HepG2 (cell line): ENCODE measurements around the gene ABHD6. TPM values are rescaled to one million over a fixed set of nuclear protein-coding genes. Genes with fewer than 3 reads are reported as not detected.
A peak's percentile ranks its signal among the peaks of the same experiment; 100 is the strongest.

ENCODE experiments used
- GPN1 ChIP-seq: sonication (generic); formaldehyde crosslinking; IDR thresholded peaks from 2 replicates; pipeline ENCODE4 v1.5.1; 2020; ENCODE audit warnings: missing genetic modification reagents, borderline replicate concordance
- HMGA1 ChIP-seq: sonication (generic); formaldehyde crosslinking; conservative IDR thresholded peaks from 2 replicates; pipeline ENCODE4 v1.4.0; 2020; ENCODE audit warnings: missing genetic modification reagents
- HNF4A ChIP-seq: sonication (generic); formaldehyde crosslinking; IDR thresholded peaks from 2 replicates; pipeline ENCODE4 v1.4.0; 2020; ENCODE audit warnings: missing genetic modification reagents
- HOXA5 ChIP-seq: sonication (generic); formaldehyde crosslinking; IDR thresholded peaks from 2 replicates; pipeline ENCODE4 v1.4.0; 2020; ENCODE audit warnings: missing genetic modification reagents
- KDM5B ChIP-seq: sonication (generic); formaldehyde crosslinking; IDR thresholded peaks from 2 replicates; pipeline ENCODE4 v1.4.0; 2020; ENCODE audit warnings: missing genetic modification reagents, mild to moderate bottlenecking, borderline replicate concordance
- KLF15 ChIP-seq: sonication (generic); formaldehyde crosslinking; IDR thresholded peaks from 2 replicates; pipeline ENCODE4 v1.8.1; 2023; ENCODE audit warnings: borderline replicate concordance, mild to moderate bottlenecking, inconsistent platforms, missing genetic modification reagents, mixed read lengths
- MBNL3 ChIP-seq: fragments of 250-450 bp; sonication (Bioruptor Pico); conservative IDR thresholded peaks from 2 replicates; pipeline ENCODE4 v1.8.0; 2022; ENCODE audit warnings: mild to moderate bottlenecking, inconsistent platforms
- RNF2 ChIP-seq: fragments of 450-650 bp; conservative IDR thresholded peaks from 2 replicates; pipeline ENCODE4 v1.6.1; 2016; ENCODE audit warnings: low read depth
- SMARCE1 ChIP-seq: fragments of 450-650 bp; IDR thresholded peaks from 2 replicates; pipeline ENCODE4 v1.6.1; 2017; ENCODE audit warnings: borderline replicate concordance
- YEATS2 ChIP-seq: sonication (generic); formaldehyde crosslinking; IDR thresholded peaks from 2 replicates; pipeline ENCODE4 v1.4.0; 2020; ENCODE audit warnings: missing genetic modification reagents, borderline replicate concordance
- ZNF180 ChIP-seq: sonication (generic); formaldehyde crosslinking; IDR thresholded peaks from 2 replicates; pipeline ENCODE4 v1.4.0; 2020; ENCODE audit warnings: low read depth, missing genetic modification reagents, borderline replicate concordance
- ZNF292 ChIP-seq: sonication (generic); formaldehyde crosslinking; IDR thresholded peaks from 2 replicates; pipeline ENCODE4 v1.8.1; 2022; ENCODE audit warnings: mild to moderate bottlenecking, low read depth, missing genetic modification reagents, borderline replicate concordance
- ZNF615 ChIP-seq: sonication (generic); formaldehyde crosslinking; IDR thresholded peaks from 2 replicates; pipeline ENCODE4 v1.5.0; 2020; ENCODE audit warnings: mild to moderate bottlenecking, missing genetic modification reagents, borderline replicate concordance
- ZNF781 ChIP-seq: sonication (generic); formaldehyde crosslinking; IDR thresholded peaks from 2 replicates; pipeline ENCODE4 v1.5.1; 2020; ENCODE audit warnings: borderline replicate concordance, mild to moderate bottlenecking, missing genetic modification reagents; ENCODE audit errors: not compliant biosample characterization
- polyA plus RNA-seq, 8 experiments: library from polyadenylated mRNA; depleted of rRNA in 3 of 8; stranded (reverse) in 7 of 8; unstranded in 1 of 8; fragments of >200 nt; fragmentation: Illumina TruSeq in 4 of 8; extraction: Trizol in 4 of 8; gene quantifications; 2 replicates each; pipeline versions ENCODE4 v1.2.1 to v1.2.3, GENCODE V29; 2011 to 2016; ENCODE audit warnings: low read depth in 4 of 8, missing spikeins in 1 of 8, mixed read lengths in 1 of 8; ENCODE audit not compliant: insufficient read depth in 1 of 8
- total RNA-seq, 5 experiments: library from RNA; depleted of rRNA; stranded (reverse); fragments of >200 nt; fragmentation: Illumina TruSeq; extraction: Trizol; gene quantifications; 2 replicates each; pipeline ENCODE4 v1.2.3, GENCODE V29; 2016; ENCODE audit warnings: low read depth in 1 of 5
- TF ChIP-seq, protein P1 (sequence below): sonication (generic); formaldehyde crosslinking; IDR thresholded peaks from 2 replicates; pipeline ENCODE4 v1.9.0; 2021; ENCODE audit warnings: mild to moderate bottlenecking, missing genetic modification reagents
- TF ChIP-seq, protein P2 (sequence below): conservative IDR thresholded peaks from 2 replicates; pipeline ENCODE4 v1.6.1; 2018; ENCODE audit warnings: missing genetic modification reagents
- TF ChIP-seq, protein P3 (sequence below): sonication (generic); formaldehyde crosslinking; IDR thresholded peaks from 2 replicates; pipeline ENCODE4 v1.4.0; 2020; ENCODE audit warnings: missing genetic modification reagents, low read depth, mild to moderate bottlenecking, borderline replicate concordance
- TF ChIP-seq, protein P4 (sequence below): sonication (generic); formaldehyde crosslinking; IDR thresholded peaks from 2 replicates; pipeline ENCODE4 v1.5.1; 2020; ENCODE audit warnings: mild to moderate bottlenecking, moderate library complexity, missing genetic modification reagents

ABHD6 gene
- total and polyA plus RNA-seq, 2 of the 13 experiments (the other 11 are each of a cell fraction or from before 2014, with no cell fraction given): 9.0 to 17.2 TPM

DNA sequence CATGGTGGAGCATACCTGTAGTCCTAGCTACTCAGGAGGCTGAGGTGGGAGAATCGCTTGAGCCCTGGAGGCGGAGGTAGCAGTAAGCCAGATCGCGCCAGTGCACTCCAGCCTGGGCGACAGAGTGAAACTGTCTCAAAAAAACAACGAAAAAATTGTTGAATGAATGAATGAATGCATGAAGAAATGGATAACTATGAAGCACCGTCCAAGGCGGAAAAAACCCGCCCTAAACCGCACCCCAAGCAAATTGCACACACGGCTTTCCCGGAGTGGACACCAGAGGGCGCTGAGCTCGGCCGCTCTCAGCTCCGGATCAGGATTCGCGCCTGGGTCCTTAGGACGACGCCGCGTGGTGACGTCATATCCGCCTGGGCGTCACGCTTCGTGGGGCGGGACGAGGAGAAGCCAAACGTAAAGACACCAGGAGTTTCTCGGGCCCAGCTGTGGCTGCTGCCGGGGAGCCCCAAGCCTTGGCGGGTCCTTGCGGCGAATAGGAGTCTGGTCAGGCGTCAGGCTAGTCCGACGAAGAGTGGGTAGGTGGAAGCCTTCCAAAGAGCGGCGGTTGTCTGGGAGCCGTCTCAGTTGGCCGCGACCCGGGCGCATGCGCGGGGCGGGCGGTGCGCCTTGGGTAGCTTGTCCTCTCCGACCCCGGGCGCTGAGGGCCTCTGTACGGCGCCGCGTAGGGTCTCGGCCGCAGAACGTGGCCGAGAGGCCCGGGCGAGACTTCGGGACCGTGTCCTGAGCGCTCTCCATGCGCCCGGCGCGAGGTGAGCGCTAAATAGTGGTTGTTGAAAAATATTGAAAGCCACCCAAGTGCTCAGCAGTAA, 68.5 kb downstream of the ABHD6 start, which contains the start of the genes HTD2 and RPP14 (continued):
- TF ChIP-seq, protein P1, sequence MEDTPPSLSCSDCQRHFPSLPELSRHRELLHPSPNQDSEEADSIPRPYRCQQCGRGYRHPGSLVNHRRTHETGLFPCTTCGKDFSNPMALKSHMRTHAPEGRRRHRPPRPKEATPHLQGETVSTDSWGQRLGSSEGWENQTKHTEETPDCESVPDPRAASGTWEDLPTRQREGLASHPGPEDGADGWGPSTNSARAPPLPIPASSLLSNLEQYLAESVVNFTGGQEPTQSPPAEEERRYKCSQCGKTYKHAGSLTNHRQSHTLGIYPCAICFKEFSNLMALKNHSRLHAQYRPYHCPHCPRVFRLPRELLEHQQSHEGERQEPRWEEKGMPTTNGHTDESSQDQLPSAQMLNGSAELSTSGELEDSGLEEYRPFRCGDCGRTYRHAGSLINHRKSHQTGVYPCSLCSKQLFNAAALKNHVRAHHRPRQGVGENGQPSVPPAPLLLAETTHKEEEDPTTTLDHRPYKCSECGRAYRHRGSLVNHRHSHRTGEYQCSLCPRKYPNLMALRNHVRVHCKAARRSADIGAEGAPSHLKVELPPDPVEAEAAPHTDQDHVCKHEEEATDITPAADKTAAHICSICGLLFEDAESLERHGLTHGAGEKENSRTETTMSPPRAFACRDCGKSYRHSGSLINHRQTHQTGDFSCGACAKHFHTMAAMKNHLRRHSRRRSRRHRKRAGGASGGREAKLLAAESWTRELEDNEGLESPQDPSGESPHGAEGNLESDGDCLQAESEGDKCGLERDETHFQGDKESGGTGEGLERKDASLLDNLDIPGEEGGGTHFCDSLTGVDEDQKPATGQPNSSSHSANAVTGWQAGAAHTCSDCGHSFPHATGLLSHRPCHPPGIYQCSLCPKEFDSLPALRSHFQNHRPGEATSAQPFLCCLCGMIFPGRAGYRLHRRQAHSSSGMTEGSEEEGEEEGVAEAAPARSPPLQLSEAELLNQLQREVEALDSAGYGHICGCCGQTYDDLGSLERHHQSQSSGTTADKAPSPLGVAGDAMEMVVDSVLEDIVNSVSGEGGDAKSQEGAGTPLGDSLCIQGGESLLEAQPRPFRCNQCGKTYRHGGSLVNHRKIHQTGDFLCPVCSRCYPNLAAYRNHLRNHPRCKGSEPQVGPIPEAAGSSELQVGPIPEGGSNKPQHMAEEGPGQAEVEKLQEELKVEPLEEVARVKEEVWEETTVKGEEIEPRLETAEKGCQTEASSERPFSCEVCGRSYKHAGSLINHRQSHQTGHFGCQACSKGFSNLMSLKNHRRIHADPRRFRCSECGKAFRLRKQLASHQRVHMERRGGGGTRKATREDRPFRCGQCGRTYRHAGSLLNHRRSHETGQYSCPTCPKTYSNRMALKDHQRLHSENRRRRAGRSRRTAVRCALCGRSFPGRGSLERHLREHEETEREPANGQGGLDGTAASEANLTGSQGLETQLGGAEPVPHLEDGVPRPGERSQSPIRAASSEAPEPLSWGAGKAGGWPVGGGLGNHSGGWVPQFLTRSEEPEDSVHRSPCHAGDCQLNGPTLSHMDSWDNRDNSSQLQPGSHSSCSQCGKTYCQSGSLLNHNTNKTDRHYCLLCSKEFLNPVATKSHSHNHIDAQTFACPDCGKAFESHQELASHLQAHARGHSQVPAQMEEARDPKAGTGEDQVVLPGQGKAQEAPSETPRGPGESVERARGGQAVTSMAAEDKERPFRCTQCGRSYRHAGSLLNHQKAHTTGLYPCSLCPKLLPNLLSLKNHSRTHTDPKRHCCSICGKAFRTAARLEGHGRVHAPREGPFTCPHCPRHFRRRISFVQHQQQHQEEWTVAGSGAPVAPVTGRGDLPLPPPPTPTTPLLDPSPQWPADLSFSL: no peak
- TF ChIP-seq HOXA5 (no peak), ZNF180 (CRISPR knock-in tag) (no peak), MBNL3 (CRISPR knock-in tag) (no peak), SMARCE1 (no peak), ZNF292 (CRISPR knock-in tag) (peak; percentile 68; the same call in 1 of the 2 replicates), ZNF615 (CRISPR knock-in tag) (0 out of 2 replicates have a peak, but pooled peaks have one; percentile 16), ZNF781 (no peak), RNF2 (0 out of 2 replicates have a peak, but pooled peaks have one; percentile 40), YEATS2 (CRISPR knock-in tag) (peak; percentile 99), GPN1 (CRISPR knock-in tag) (no peak), KDM5B (peak; percentile 87), HMGA1 (CRISPR knock-in tag) (no peak), HNF4A (CRISPR knock-in tag) (no peak; the same call in 1 of the 2 replicates), KLF15 (CRISPR knock-in tag) (no peak)
- TF ChIP-seq, protein P2, sequence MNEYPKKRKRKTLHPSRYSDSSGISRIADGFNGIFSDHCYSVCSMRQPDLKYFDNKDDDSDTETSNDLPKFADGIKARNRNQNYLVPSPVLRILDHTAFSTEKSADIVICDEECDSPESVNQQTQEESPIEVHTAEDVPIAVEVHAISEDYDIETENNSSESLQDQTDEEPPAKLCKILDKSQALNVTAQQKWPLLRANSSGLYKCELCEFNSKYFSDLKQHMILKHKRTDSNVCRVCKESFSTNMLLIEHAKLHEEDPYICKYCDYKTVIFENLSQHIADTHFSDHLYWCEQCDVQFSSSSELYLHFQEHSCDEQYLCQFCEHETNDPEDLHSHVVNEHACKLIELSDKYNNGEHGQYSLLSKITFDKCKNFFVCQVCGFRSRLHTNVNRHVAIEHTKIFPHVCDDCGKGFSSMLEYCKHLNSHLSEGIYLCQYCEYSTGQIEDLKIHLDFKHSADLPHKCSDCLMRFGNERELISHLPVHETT: peak; percentile 82
- TF ChIP-seq, protein P3, sequence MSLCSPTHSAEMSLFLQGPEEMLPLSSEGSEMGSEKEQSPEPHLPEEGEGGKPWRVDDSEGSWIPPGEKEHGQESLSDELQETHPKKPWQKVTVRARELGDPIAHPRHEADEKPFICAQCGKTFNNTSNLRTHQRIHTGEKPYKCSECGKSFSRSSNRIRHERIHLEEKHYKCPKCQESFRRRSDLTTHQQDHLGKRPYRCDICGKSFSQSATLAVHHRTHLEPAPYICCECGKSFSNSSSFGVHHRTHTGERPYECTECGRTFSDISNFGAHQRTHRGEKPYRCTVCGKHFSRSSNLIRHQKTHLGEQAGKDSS (CRISPR knock-in tag): no peak; the same call in 1 of the 2 replicates
- TF ChIP-seq, protein P4, sequence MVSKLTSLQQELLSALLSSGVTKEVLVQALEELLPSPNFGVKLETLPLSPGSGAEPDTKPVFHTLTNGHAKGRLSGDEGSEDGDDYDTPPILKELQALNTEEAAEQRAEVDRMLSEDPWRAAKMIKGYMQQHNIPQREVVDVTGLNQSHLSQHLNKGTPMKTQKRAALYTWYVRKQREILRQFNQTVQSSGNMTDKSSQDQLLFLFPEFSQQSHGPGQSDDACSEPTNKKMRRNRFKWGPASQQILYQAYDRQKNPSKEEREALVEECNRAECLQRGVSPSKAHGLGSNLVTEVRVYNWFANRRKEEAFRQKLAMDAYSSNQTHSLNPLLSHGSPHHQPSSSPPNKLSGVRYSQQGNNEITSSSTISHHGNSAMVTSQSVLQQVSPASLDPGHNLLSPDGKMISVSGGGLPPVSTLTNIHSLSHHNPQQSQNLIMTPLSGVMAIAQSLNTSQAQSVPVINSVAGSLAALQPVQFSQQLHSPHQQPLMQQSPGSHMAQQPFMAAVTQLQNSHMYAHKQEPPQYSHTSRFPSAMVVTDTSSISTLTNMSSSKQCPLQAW (CRISPR knock-in tag): peak; percentile 96
